Liver (tissue), 9 donors: ENCODE results near the gene PTPRS. TPM values are rescaled to one million over a fixed set of nuclear protein-coding genes. Genes with fewer than 3 reads are reported as not detected.

Experiments used
- DNase-seq: peaks from one replicate; pipeline ENCODE4 v3.0.0-alpha.2; 2017; ENCODE audit warnings: low spot score
- H3K27ac ChIP-seq, 2 donors: one replicate each; pipeline ENCODE4 v1.7.0; 2013; ENCODE audit warnings: inconsistent platforms in 2 of 2, low read length in 2 of 2, control low read depth in 1 of 2, low read depth in 1 of 2, mild to moderate bottlenecking in 1 of 2
- H3K27me3 ChIP-seq, 4 donors: one replicate each; pipeline versions ENCODE4 v1.6.1 to v1.7.0; 2013; ENCODE audit warnings: low read length in 3 of 4, inconsistent platforms in 1 of 4, mild to moderate bottlenecking in 1 of 4, moderate library complexity in 1 of 4; ENCODE audit not compliant: control insufficient read depth in 4 of 4, insufficient read depth in 4 of 4
- H3K36me3 ChIP-seq, 4 donors: one replicate each; pipeline versions ENCODE4 v1.6.1 to v1.7.0; 2013; ENCODE audit warnings: low read length in 3 of 4, mild to moderate bottlenecking in 3 of 4, low read depth in 1 of 4, moderate library complexity in 1 of 4; ENCODE audit not compliant: control insufficient read depth in 4 of 4, insufficient read depth in 3 of 4
- H3K4me1 ChIP-seq, 4 donors: one replicate each; pipeline versions ENCODE4 v1.6.1 to v1.7.0; 2013; ENCODE audit warnings: low read length in 3 of 4, mild to moderate bottlenecking in 3 of 4, moderate library complexity in 1 of 4; ENCODE audit not compliant: control insufficient read depth in 4 of 4, insufficient read depth in 4 of 4
- H3K4me3 ChIP-seq, 3 donors: one replicate each; pipeline versions ENCODE4 v1.6.1 to v1.7.0; 2013; ENCODE audit warnings: low read length in 3 of 3, control low read depth in 1 of 3, low read depth in 1 of 3, mild to moderate bottlenecking in 1 of 3
- H3K9ac ChIP-seq, 2 donors: one replicate each; pipeline ENCODE4 v1.7.0; 2013; ENCODE audit warnings: low read length in 2 of 2, mild to moderate bottlenecking in 2 of 2, moderate library complexity in 2 of 2, control low read depth in 1 of 2, low read depth in 1 of 2
- H3K9me3 ChIP-seq, 4 donors: one replicate each; pipeline versions ENCODE4 v1.6.1 to v1.7.0; 2013; ENCODE audit warnings: low read length in 3 of 4; ENCODE audit not compliant: control insufficient read depth in 4 of 4
- ATF3 ChIP-seq: IDR thresholded peaks from 2 replicates; pipeline ENCODE4 v1.6.1; 2016; ENCODE audit warnings: antibody characterized with exemption
- CTCF ChIP-seq: fragments of 150-350 bp; IDR thresholded peaks from 2 replicates; pipeline ENCODE4 v1.5.1; 2017; ENCODE audit warnings: improper control_type of control experiment, low read depth, low read length; ENCODE audit not compliant: missing input control
- EGR1 ChIP-seq, 2 donors: IDR thresholded peaks; 2 replicates each; pipeline ENCODE4 v1.6.1; 2016 to 2018; ENCODE audit warnings: antibody characterized with exemption in 2 of 2, low read depth in 2 of 2
- FOXA1 ChIP-seq: IDR thresholded peaks from 2 replicates; pipeline ENCODE4 v1.6.1; 2016; ENCODE audit warnings: antibody characterized with exemption
- FOXA2 ChIP-seq: IDR thresholded peaks from 2 replicates; pipeline ENCODE4 v1.6.1; 2016; ENCODE audit warnings: antibody characterized with exemption
- GABPA ChIP-seq, 2 donors: IDR thresholded peaks in 1 of 2; conservative IDR thresholded peaks in 1 of 2; 2 replicates each; pipeline ENCODE4 v1.6.1; 2016; ENCODE audit warnings: antibody characterized with exemption in 2 of 2, mild to moderate bottlenecking in 1 of 2, moderate library complexity in 1 of 2
- HNF4A ChIP-seq, 2 donors: conservative IDR thresholded peaks; 2 replicates each; pipeline ENCODE4 v1.6.1; 2016; ENCODE audit warnings: antibody characterized with exemption in 2 of 2, mild to moderate bottlenecking in 2 of 2
- HNF4G ChIP-seq: IDR thresholded peaks from 2 replicates; pipeline ENCODE4 v1.6.1; 2016; ENCODE audit warnings: antibody characterized with exemption
- JUND ChIP-seq, 2 donors: IDR thresholded peaks; 2 replicates each; pipeline ENCODE4 v1.6.1; 2016; ENCODE audit warnings: antibody characterized with exemption in 2 of 2
- MAX ChIP-seq: IDR thresholded peaks from 2 replicates; pipeline ENCODE4 v1.6.1; 2016; ENCODE audit warnings: antibody characterized with exemption
- NR2F2 ChIP-seq: IDR thresholded peaks from 2 replicates; pipeline ENCODE4 v1.6.1; 2016; ENCODE audit warnings: antibody characterized with exemption
- RAD21 ChIP-seq, 2 donors: IDR thresholded peaks; 2 replicates each; pipeline ENCODE4 v1.6.1; 2016; ENCODE audit warnings: antibody characterized with exemption in 2 of 2, mild to moderate bottlenecking in 2 of 2
- REST ChIP-seq: IDR thresholded peaks from 2 replicates; pipeline ENCODE4 v1.6.1; 2016; ENCODE audit warnings: antibody characterized with exemption, mild to moderate bottlenecking
- RXRA ChIP-seq, 2 donors: IDR thresholded peaks; 2 replicates each; pipeline ENCODE4 v1.6.1; 2017 to 2018; ENCODE audit warnings: antibody characterized with exemption in 2 of 2, mild to moderate bottlenecking in 1 of 2
- SP1 ChIP-seq: IDR thresholded peaks from 2 replicates; pipeline ENCODE4 v1.6.1; 2018; ENCODE audit warnings: antibody characterized with exemption, mild to moderate bottlenecking
- TAF1 ChIP-seq: conservative IDR thresholded peaks from 2 replicates; pipeline ENCODE4 v1.6.1; 2016; ENCODE audit warnings: antibody characterized with exemption, mild to moderate bottlenecking
- YY1 ChIP-seq: IDR thresholded peaks from 2 replicates; pipeline ENCODE4 v1.6.1; 2016; ENCODE audit warnings: antibody characterized with exemption, mild to moderate bottlenecking
- ZBTB33 ChIP-seq: IDR thresholded peaks from 2 replicates; pipeline ENCODE4 v1.6.1; 2016; ENCODE audit warnings: antibody characterized with exemption
- WGBS: extraction: QIAGEN DNeasy Blood & Tissue Kit; methylation state at CpG from one replicate; pipeline ENCODE4 v1.1.7; 2013; 5-methylcytosine and 5-hydroxymethylcytosine counted together
- polyA plus RNA-seq, 2 donors: library from polyadenylated mRNA; stranded (reverse) in 1 of 2; unstranded in 1 of 2; fragments of 200-250 nt in 1 of 2; fragments of >200 nt in 1 of 2; fragmentation: Nextera tagmentation in 1 of 2; extraction: Ambion mirVana in 1 of 2; gene quantifications; one replicate each; pipeline versions ENCODE4 v1.2.1 to v1.2.3, GENCODE V29; 2013 to 2015
- total RNA-seq, 2 donors: library from RNA; depleted of rRNA; stranded (reverse); fragments of >200 nt; gene quantifications; one replicate each; pipeline ENCODE4 v1.2.3, GENCODE V29; 2014
- donor health status: healthy.
- donor health status: healthy.
- donor health status: healthy.
- donor health status: healthy.
- donor health status: healthy.

Gene PTPRS
- total and polyA plus RNA-seq, 4 donors: 1.3 to 49.7 (median 20.2) TPM

GRCh38 chr19:5349041-5349440 is 8.4 kb upstream of the PTPRS start:
- no peak for DNase-seq
- H3K9me3 ChIP-seq: no peaks in the 10 kb centered on the region
- TF ChIP-seq EGR1 (IDR thresholded peaks at IDR 0.05; ENCODE audit: low read depth in 2 of 2) (no peak), YY1 (no peak), FOXA1 (no peak), TAF1 (no peak), SP1 (no peak), RAD21 (IDR thresholded peaks at IDR 0.05) (no peak), ATF3 (no peak), CTCF (no peak), JUND (IDR thresholded peaks at IDR 0.05) (no peak), ZBTB33 (no peak), GABPA (IDR thresholded peaks at IDR 0.05 in 1 of 2, conservative IDR thresholded peaks at IDR 0.05 in 1 of 2) (no peak), RXRA (IDR thresholded peaks at IDR 0.05) (no peak), FOXA2 (no peak), REST (no peak), MAX (no peak), HNF4A (conservative IDR thresholded peaks at IDR 0.05) (no peak), HNF4G (no peak), NR2F2 (no peak)
- 74% methylated on average over 3 of the region's 3 CpGs for WGBS
- H3K9ac ChIP-seq: no peak overlapping the region
- H3K27ac ChIP-seq: no peak overlapping the region
- no peaks in the 10 kb centered on the region for H3K27me3 ChIP-seq
- no peak overlapping the region for H3K4me3 ChIP-seq
- no peaks in the 10 kb centered on the region for H3K4me1 ChIP-seq
- no peaks in the 10 kb centered on the region for H3K36me3 ChIP-seq
